Measurements from ENCODE around the gene KASH5.

Gene KASH5

GRCh38 chr19:49398001-49398615 lies 10.1 kb downstream of the KASH5 start:
- no peak for TF ChIP-seq CTCF (IDR thresholded peaks at IDR 0.05; ENCODE audit: control insufficient read depth, extremely low read depth, insufficient read depth)
- DNase-seq (ENCODE audit: low read depth) = no peak
- H3K4me3 ChIP-seq (ENCODE audit: low read depth, low read length) = no peak overlapping the region

GRCh38 chr19:49398931-49399330 lies 10.9 kb downstream of the KASH5 start:
- no peak for DNase-seq (ENCODE audit: low read depth)
- no peak for TF ChIP-seq CTCF (IDR thresholded peaks at IDR 0.05; ENCODE audit: control insufficient read depth, extremely low read depth, insufficient read depth)
- H3K4me3 ChIP-seq (ENCODE audit: low read depth, low read length) = no peak overlapping the region

GRCh38 chr19:49400029-49400428 lies 12.0 kb downstream of the KASH5 start:
- TF ChIP-seq CTCF (IDR thresholded peaks at IDR 0.05; ENCODE audit: control insufficient read depth, extremely low read depth, insufficient read depth) = no peak
- H3K4me3 ChIP-seq (ENCODE audit: low read depth, low read length) = no peak overlapping the region
- no peak for DNase-seq (ENCODE audit: low read depth)

- H3K4me3 ChIP-seq (ENCODE audit: low read depth, low read length) = no peak overlapping the region
- TF ChIP-seq CTCF (IDR thresholded peaks at IDR 0.05; ENCODE audit: control insufficient read depth, extremely low read depth, insufficient read depth) = no peak
- no peak for DNase-seq (ENCODE audit: low read depth)
Measured at GRCh38 chr19:49403404-49404187, 15.5 kb downstream of the KASH5 start.

- no peak overlapping the region for H3K4me3 ChIP-seq (ENCODE audit: low read depth, low read length)
- DNase-seq (ENCODE audit: low read depth) = no peak
- TF ChIP-seq CTCF (IDR thresholded peaks at IDR 0.05; ENCODE audit: control insufficient read depth, extremely low read depth, insufficient read depth) = no peak
Measured at GRCh38 chr19:49407079-49407478, 19.0 kb downstream of the KASH5 start.

- no peak for TF ChIP-seq CTCF (IDR thresholded peaks at IDR 0.05; ENCODE audit: control insufficient read depth, extremely low read depth, insufficient read depth)
- H3K4me3 ChIP-seq (ENCODE audit: low read depth, low read length) = no peak overlapping the region
- DNase-seq (ENCODE audit: low read depth) = no peak
Measured at GRCh38 chr19:49407482-49408015, 19.5 kb downstream of the KASH5 start.
